SH-SY5Y (cell line): Measurements from ENCODE around the gene LYPD5.

Experiments used
- GATA2 ChIP-seq: IDR thresholded peaks from 2 replicates; pipeline ENCODE4 v1.6.1; 2011; ENCODE audit warnings: mild to moderate bottlenecking, low read depth, low read length
- GATA3 ChIP-seq: IDR thresholded peaks from 2 replicates; pipeline ENCODE4 v1.6.1; 2011; ENCODE audit warnings: low read depth, mild to moderate bottlenecking, low read length, moderate library complexity

DNA sequence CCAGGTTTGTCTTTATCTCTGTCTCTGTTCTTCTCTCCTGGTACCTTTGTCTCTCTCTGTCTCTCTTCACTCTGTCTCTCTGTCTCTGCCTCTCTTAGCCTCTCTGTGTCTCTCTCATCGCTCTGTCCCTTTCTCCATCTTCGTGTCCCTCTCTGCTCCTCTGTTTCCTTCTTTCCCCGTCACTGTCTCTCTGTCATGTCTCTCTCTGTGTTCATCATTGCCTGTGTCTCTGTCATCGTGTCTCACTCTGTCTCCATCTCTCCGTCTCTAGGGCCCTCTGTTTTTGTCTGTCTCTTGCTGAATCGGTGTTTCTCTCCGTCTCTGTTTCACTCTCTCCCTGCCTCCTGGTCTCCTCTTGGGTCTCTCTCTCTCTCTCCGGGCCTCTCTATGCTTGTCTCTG lies 18.6 kb downstream of the LYPD5 start:
- TF ChIP-seq GATA2 (no peak), GATA3 (no peak)
